NB4 (cell line): ENCODE results near the gene VGLL4.

Experiments used
- POLR2A ChIP-seq: IDR thresholded peaks from 2 replicates; pipeline ENCODE4 v1.6.1; 2011; ENCODE audit warnings: mild to moderate bottlenecking; ENCODE audit not compliant: insufficient read length; ENCODE audit errors: extremely low read depth
- TF ChIP-seq, protein P1 (sequence below): IDR thresholded peaks from one replicate; pipeline ENCODE4 v1.5.1; 2012; ENCODE audit warnings: low read depth, low read length

DNA sequence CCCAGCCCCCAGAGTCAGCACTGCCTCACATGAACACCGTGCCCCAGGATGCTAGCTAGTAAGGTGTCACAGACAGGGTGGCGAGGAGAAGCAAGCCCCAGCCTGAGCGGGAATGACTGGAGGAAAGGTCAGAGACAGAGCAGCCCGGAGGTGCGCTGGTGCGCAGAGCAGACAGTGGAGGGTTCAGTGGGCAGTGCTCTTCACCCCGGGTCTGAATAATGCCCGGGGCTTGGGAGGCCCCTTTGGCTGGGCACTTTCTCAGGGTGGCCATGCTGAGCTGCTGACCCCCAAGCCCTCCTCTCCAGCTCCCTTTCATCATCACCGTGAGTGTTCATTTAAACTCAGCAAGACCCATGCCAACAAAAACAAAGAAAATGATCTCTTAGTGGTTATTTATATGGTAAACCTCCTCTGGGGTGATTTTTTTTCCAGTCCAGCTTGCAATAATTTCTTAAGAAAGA, 110.8 kb downstream of the VGLL4 start:
- TF ChIP-seq POLR2A = no peak
- TF ChIP-seq, protein P1, sequence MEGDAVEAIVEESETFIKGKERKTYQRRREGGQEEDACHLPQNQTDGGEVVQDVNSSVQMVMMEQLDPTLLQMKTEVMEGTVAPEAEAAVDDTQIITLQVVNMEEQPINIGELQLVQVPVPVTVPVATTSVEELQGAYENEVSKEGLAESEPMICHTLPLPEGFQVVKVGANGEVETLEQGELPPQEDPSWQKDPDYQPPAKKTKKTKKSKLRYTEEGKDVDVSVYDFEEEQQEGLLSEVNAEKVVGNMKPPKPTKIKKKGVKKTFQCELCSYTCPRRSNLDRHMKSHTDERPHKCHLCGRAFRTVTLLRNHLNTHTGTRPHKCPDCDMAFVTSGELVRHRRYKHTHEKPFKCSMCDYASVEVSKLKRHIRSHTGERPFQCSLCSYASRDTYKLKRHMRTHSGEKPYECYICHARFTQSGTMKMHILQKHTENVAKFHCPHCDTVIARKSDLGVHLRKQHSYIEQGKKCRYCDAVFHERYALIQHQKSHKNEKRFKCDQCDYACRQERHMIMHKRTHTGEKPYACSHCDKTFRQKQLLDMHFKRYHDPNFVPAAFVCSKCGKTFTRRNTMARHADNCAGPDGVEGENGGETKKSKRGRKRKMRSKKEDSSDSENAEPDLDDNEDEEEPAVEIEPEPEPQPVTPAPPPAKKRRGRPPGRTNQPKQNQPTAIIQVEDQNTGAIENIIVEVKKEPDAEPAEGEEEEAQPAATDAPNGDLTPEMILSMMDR = no peak
